ENCODE results near the gene GABRP. TPM values are rescaled to one million over a fixed set of nuclear protein-coding genes. Genes with fewer than 3 reads are reported as not detected.

Gene GABRP
- total RNA-seq, 1 donor from 2014 or later, result not detected

- no peaks in the 10 kb centered on the region for H3K27me3 Mint-ChIP-seq (ENCODE audit: unreplicated experiment)
- peaks cover 21% of the 10 kb centered on the region for H3K4me1 Mint-ChIP-seq (ENCODE audit: low read depth, unreplicated experiment)
- H3K9me3 Mint-ChIP-seq (ENCODE audit: unreplicated experiment), result peaks cover 2% of the 10 kb centered on the region
- no peak overlapping the region for H3K27ac Mint-ChIP-seq (ENCODE audit: unreplicated experiment)
- DNase-seq, result peak; percentile 82
- no peak overlapping the region for H3K4me3 Mint-ChIP-seq (ENCODE audit: unreplicated experiment)
- H3K36me3 Mint-ChIP-seq (ENCODE audit: unreplicated experiment), result no peaks in the 10 kb centered on the region
- peak; percentile 59 for TF ChIP-seq CTCF (IDR thresholded peaks at IDR 0.05; ENCODE audit: partially characterized antibody, unreplicated experiment)
Observed at GRCh38 chr5:170791325-170791954, 7.9 kb downstream of the GABRP start.

- Mint-ChIP-seq H3K4me1 (ENCODE audit: low read depth, unreplicated experiment) (peaks cover 21% of the 10 kb centered on the region), H3K27me3 (ENCODE audit: unreplicated experiment) (no peaks in the 10 kb centered on the region), H3K9me3 (ENCODE audit: unreplicated experiment) (peaks cover 2% of the 10 kb centered on the region), H3K36me3 (ENCODE audit: unreplicated experiment) (no peaks in the 10 kb centered on the region), H3K4me3 (ENCODE audit: unreplicated experiment) (no peak overlapping the region), H3K27ac (ENCODE audit: unreplicated experiment) (no peak overlapping the region)
- TF ChIP-seq CTCF (IDR thresholded peaks at IDR 0.05; ENCODE audit: partially characterized antibody, unreplicated experiment), result no peak
- DNase-seq, result no peak
Observed at GRCh38 chr5:170792878-170793277, 9.4 kb downstream of the GABRP start.

- H3K9me3 Mint-ChIP-seq (ENCODE audit: unreplicated experiment), result peaks cover 2% of the 10 kb centered on the region
- H3K4me3 Mint-ChIP-seq (ENCODE audit: unreplicated experiment), result no peak overlapping the region
- H3K27me3 Mint-ChIP-seq (ENCODE audit: unreplicated experiment), result no peaks in the 10 kb centered on the region
- H3K4me1 Mint-ChIP-seq (ENCODE audit: low read depth, unreplicated experiment), result peaks cover 9% of the 10 kb centered on the region
- H3K36me3 Mint-ChIP-seq (ENCODE audit: unreplicated experiment), result no peaks in the 10 kb centered on the region
- no peak for TF ChIP-seq CTCF (IDR thresholded peaks at IDR 0.05; ENCODE audit: partially characterized antibody, unreplicated experiment)
- no peak overlapping the region for H3K27ac Mint-ChIP-seq (ENCODE audit: unreplicated experiment)
- DNase-seq, result no peak
Observed at GRCh38 chr5:170795154-170795553, 11.6 kb downstream of the GABRP start.

- Mint-ChIP-seq H3K4me3 (ENCODE audit: unreplicated experiment) (no peak overlapping the region), H3K27ac (ENCODE audit: unreplicated experiment) (no peak overlapping the region), H3K36me3 (ENCODE audit: unreplicated experiment) (no peaks in the 10 kb centered on the region), H3K9me3 (ENCODE audit: unreplicated experiment) (no peaks in the 10 kb centered on the region), H3K4me1 (ENCODE audit: low read depth, unreplicated experiment) (peaks cover 3% of the 10 kb centered on the region), H3K27me3 (ENCODE audit: unreplicated experiment) (no peaks in the 10 kb centered on the region)
- no peak for DNase-seq
- no peak for TF ChIP-seq CTCF (IDR thresholded peaks at IDR 0.05; ENCODE audit: partially characterized antibody, unreplicated experiment)
Observed at GRCh38 chr5:170805666-170806065, 22.1 kb downstream of the GABRP start.

- no peak for TF ChIP-seq CTCF (IDR thresholded peaks at IDR 0.05; ENCODE audit: partially characterized antibody, unreplicated experiment)
Observed at GRCh38 chr5:170809551-170809950, 26.0 kb downstream of the GABRP start.

More at GRCh38 chr5:170809551-170809950, 26.0 kb downstream of the GABRP start:
- Mint-ChIP-seq H3K9me3 (ENCODE audit: unreplicated experiment) (peaks cover under 1% of the 10 kb centered on the region), H3K27me3 (ENCODE audit: unreplicated experiment) (no peaks in the 10 kb centered on the region), H3K36me3 (ENCODE audit: unreplicated experiment) (no peaks in the 10 kb centered on the region), H3K4me3 (ENCODE audit: unreplicated experiment) (no peak overlapping the region), H3K4me1 (ENCODE audit: low read depth, unreplicated experiment) (no peaks in the 10 kb centered on the region), H3K27ac (ENCODE audit: unreplicated experiment) (no peak overlapping the region)
- no peak for DNase-seq

Measured in glutamatergic neuron (in vitro differentiated cells).